Osteoblast (primary cell): ENCODE results near the gene RPL7A. TPM values are rescaled to one million over a fixed set of nuclear protein-coding genes. Genes with fewer than 3 reads are reported as not detected.

Experiments
- DNase-seq: peaks from one replicate; pipeline ENCODE4 v3.0.0; 2011; ENCODE audit warnings: low spot score, mixed read lengths; ENCODE audit not compliant: insufficient read length; ENCODE audit errors: missing footprints
- H2AFZ ChIP-seq: 2 replicates; pipeline ENCODE4 v1.6.0; 2011; ENCODE audit warnings: mild to moderate bottlenecking, low read length
- H3K27ac ChIP-seq: 2 replicates; pipeline ENCODE4 v1.5.1; 2011; ENCODE audit warnings: mild to moderate bottlenecking, low read depth, low read length, moderate library complexity
- H3K27me3 ChIP-seq: 2 replicates; pipeline ENCODE4 v1.6.0; 2012; ENCODE audit warnings: mild to moderate bottlenecking, control low read depth, inconsistent platforms, low read length, moderate library complexity; ENCODE audit not compliant: insufficient read depth
- H3K36me3 ChIP-seq: 2 replicates; pipeline ENCODE4 v1.5.1; 2011; ENCODE audit warnings: mild to moderate bottlenecking, low read length, control low read depth, moderate library complexity; ENCODE audit not compliant: insufficient read depth
- H3K4me1 ChIP-seq: 2 replicates; pipeline ENCODE4 v1.5.1; 2011; ENCODE audit warnings: mild to moderate bottlenecking, low read length, control low read depth, moderate library complexity; ENCODE audit not compliant: insufficient read depth
- H3K4me2 ChIP-seq: 2 replicates; pipeline ENCODE4 v1.6.0; 2011; ENCODE audit warnings: mild to moderate bottlenecking, low read length; ENCODE audit not compliant: insufficient read depth
- H3K4me3 ChIP-seq: fragments of 200-600 bp; sonication (generic); 3 replicates; pipeline ENCODE4 v1.5.1; 2012; ENCODE audit warnings: mild to moderate bottlenecking, low read length, inconsistent platforms; ENCODE audit not compliant: insufficient read depth
- H3K79me2 ChIP-seq: 2 replicates; pipeline ENCODE4 v1.6.0; 2012; ENCODE audit warnings: mild to moderate bottlenecking, low read length, control low read depth, inconsistent platforms; ENCODE audit not compliant: insufficient read depth
- H3K9me3 ChIP-seq: 2 replicates; pipeline ENCODE4 v1.5.1; 2011; ENCODE audit warnings: low read depth, low read length, control low read depth
- H4K20me1 ChIP-seq: 2 replicates; pipeline ENCODE4 v1.6.0; 2012; ENCODE audit warnings: mild to moderate bottlenecking, low read length, control low read depth; ENCODE audit not compliant: insufficient read depth
- CTCF ChIP-seq: IDR thresholded peaks from 2 replicates; pipeline ENCODE4 v1.5.1; 2011; ENCODE audit warnings: mild to moderate bottlenecking, low read depth, low read length, moderate library complexity; ENCODE audit errors: extremely low read depth
- total RNA-seq: library from RNA; depleted of rRNA; stranded (reverse); fragments of >200 nt; gene quantifications from 2 replicates; pipeline ENCODE4 v1.2.3, GENCODE V29; 2012

Gene RPL7A
- total RNA-seq, 1 donor: 1,763 TPM

GRCh38 chr9:133342570-133342969, 5.4 kb upstream of the RPL7A start:
- Histone ChIP-seq H3K79me2 (peaks cover 26% of the 10 kb centered on the region), H3K9me3 (no peaks in the 10 kb centered on the region), H2AFZ (no peak overlapping the region), H3K4me1 (peaks cover 7% of the 10 kb centered on the region), H3K27ac (no peak overlapping the region), H3K4me3 (no peak overlapping the region), H4K20me1 (peaks cover 16% of the 10 kb centered on the region), H3K27me3 (no peaks in the 10 kb centered on the region), H3K4me2 (no peak overlapping the region), H3K36me3 (peaks cover 63% of the 10 kb centered on the region)
- peak; percentile 87 for DNase-seq
- TF ChIP-seq CTCF: peak; percentile 14

GRCh38 chr9:133344071-133344470, 3.9 kb upstream of the RPL7A start:
- DNase-seq: no peak
- H3K27ac ChIP-seq: no peak overlapping the region
- no peak overlapping the region for H3K4me3 ChIP-seq
- peaks cover 37% of the 10 kb centered on the region for H3K79me2 ChIP-seq
- H3K36me3 ChIP-seq: peaks cover 65% of the 10 kb centered on the region
- TF ChIP-seq CTCF: no peak
- peaks cover 25% of the 10 kb centered on the region for H4K20me1 ChIP-seq
- no peak overlapping the region for H3K4me2 ChIP-seq
- H3K4me1 ChIP-seq: peaks cover 10% of the 10 kb centered on the region
- H3K9me3 ChIP-seq: no peaks in the 10 kb centered on the region
- no peak overlapping the region for H2AFZ ChIP-seq
- no peaks in the 10 kb centered on the region for H3K27me3 ChIP-seq

GRCh38 chr9:133344979-133345378, 3.0 kb upstream of the RPL7A start:
- TF ChIP-seq CTCF: no peak
- H3K27ac ChIP-seq: no peak overlapping the region
- H3K79me2 ChIP-seq: peaks cover 46% of the 10 kb centered on the region
- no peaks in the 10 kb centered on the region for H3K9me3 ChIP-seq
- H3K27me3 ChIP-seq: no peaks in the 10 kb centered on the region
- no peak overlapping the region for H3K4me3 ChIP-seq
- H3K4me2 ChIP-seq: no peak overlapping the region
- peak; percentile 11 for DNase-seq
- peaks cover 65% of the 10 kb centered on the region for H3K36me3 ChIP-seq
- H2AFZ ChIP-seq: no peak overlapping the region
- H4K20me1 ChIP-seq: peaks cover 33% of the 10 kb centered on the region
- peaks cover 18% of the 10 kb centered on the region for H3K4me1 ChIP-seq

- no peak for TF ChIP-seq CTCF
- H3K36me3 ChIP-seq: peaks cover 65% of the 10 kb centered on the region
- H3K79me2 ChIP-seq: peaks cover 51% of the 10 kb centered on the region
- no peak for DNase-seq
- no peak overlapping the region for H2AFZ ChIP-seq
- no peaks in the 10 kb centered on the region for H3K27me3 ChIP-seq
- peaks cover 24% of the 10 kb centered on the region for H3K4me1 ChIP-seq
- no peak overlapping the region for H3K4me3 ChIP-seq
- no peak overlapping the region for H3K4me2 ChIP-seq
- H3K27ac ChIP-seq: no peak overlapping the region
- H3K9me3 ChIP-seq: no peaks in the 10 kb centered on the region
- peaks cover 40% of the 10 kb centered on the region for H4K20me1 ChIP-seq
Observed at GRCh38 chr9:133345596-133345995, 2.4 kb upstream of the RPL7A start.
